Caco-2 (cell line): Measurements from ENCODE around the gene NOXA1. TPM values are rescaled to one million over a fixed set of nuclear protein-coding genes. Genes with fewer than 3 reads are reported as not detected.

ENCODE experiments used
- BruUV-seq: library from RNA; stranded (reverse); fragments of 400-500 nt; replicated peaks from 2 replicates; lab custom pipeline; 2021; lab: Mats Ljungman, UMichigan
- CTCF ChIA-PET: fragments of 300-600 bp; sonication (Branson Sonifier 250); formaldehyde crosslinking; loops from one replicate; lab custom pipeline; 2022; ENCODE audit warnings: antibody characterized with exemption; lab: Charles Lee
- POLR2A ChIA-PET: fragments of 300-600 bp; sonication (Branson Sonifier 250); formaldehyde crosslinking; loops from one replicate; lab custom pipeline; 2022; ENCODE audit warnings: antibody characterized with exemption; lab: Charles Lee
- DNase-seq, 2 experiments: peaks; one replicate each; pipeline versions ENCODE4 v3.0.0 to v3.0.0-alpha.2; 2020 to 2022
- H3K27me3 ChIP-seq: replicated peaks from 2 replicates; pipeline ENCODE4 v1.6.0; 2011; ENCODE audit warnings: low read length; ENCODE audit not compliant: control insufficient read depth, insufficient read depth
- H3K36me3 ChIP-seq: 2 replicates; pipeline ENCODE4 v1.5.1; 2011; ENCODE audit warnings: low read length; ENCODE audit not compliant: control insufficient read depth, insufficient read depth
- H3K4me1 ChIP-seq: fragments of 250-450 bp; sonication (Bioruptor Pico); 2 replicates; pipeline ENCODE4 v1.5.1; 2020; ENCODE audit warnings: mild to moderate bottlenecking
- H3K4me3 ChIP-seq: 2 replicates; pipeline ENCODE4 v1.5.1; 2011; ENCODE audit warnings: low read depth, mild to moderate bottlenecking, control low read depth, low read length
- H3K9me3 ChIP-seq: fragments of 250-450 bp; sonication (Bioruptor Pico); 2 replicates; pipeline ENCODE4 v1.5.1; 2020; ENCODE audit warnings: mild to moderate bottlenecking, moderate library complexity
- H3K27ac Mint-ChIP-seq: one replicate; pipeline ENCODE4 v1.8.0; 2022; ENCODE audit warnings: mixed read lengths; ENCODE audit not compliant: unreplicated experiment
- H3K27me3 Mint-ChIP-seq: one replicate; pipeline ENCODE4 v1.8.0; 2022; ENCODE audit warnings: mixed read lengths; ENCODE audit not compliant: insufficient read depth, unreplicated experiment
- H3K36me3 Mint-ChIP-seq: one replicate; pipeline ENCODE4 v1.8.0; 2022; ENCODE audit warnings: mild to moderate bottlenecking, mixed read lengths; ENCODE audit not compliant: insufficient read depth, unreplicated experiment
- H3K4me1 Mint-ChIP-seq: one replicate; pipeline ENCODE4 v1.8.0; 2022; ENCODE audit warnings: low read depth, mixed read lengths; ENCODE audit not compliant: unreplicated experiment
- H3K4me3 Mint-ChIP-seq: one replicate; pipeline ENCODE4 v1.8.0; 2022; ENCODE audit warnings: mild to moderate bottlenecking, moderate library complexity, mixed read lengths; ENCODE audit not compliant: unreplicated experiment
- H3K9me3 Mint-ChIP-seq: one replicate; pipeline ENCODE4 v1.8.0; 2022; ENCODE audit warnings: mixed read lengths; ENCODE audit not compliant: unreplicated experiment
- intact Hi-C: fragments of 100-400 bp; cut with micrococcal nuclease; formaldehyde crosslinking; loops from one replicate; pipeline ENCODE4 v1.10.0; 2022; ENCODE audit not compliant: unreplicated experiment
- total RNA-seq: library from RNA; stranded (reverse); gene quantifications from 2 replicates; pipeline ENCODE4 v1.2.3, GENCODE V29; 2022
- TF ChIP-seq, protein P1 (sequence below), 2 experiments: fragments of 200-600 bp in 1 of 2; IDR thresholded peaks; 1 replicate in 1 of 2; 2 replicates in 1 of 2; pipeline versions ENCODE4 v1.5.1 to v1.8.0; 2011 to 2022; ENCODE audit warnings: antibody characterized with exemption in 1 of 2, control low read depth in 1 of 2, inconsistent platforms in 1 of 2, low read depth in 1 of 2, low read length in 1 of 2, mild to moderate bottlenecking in 1 of 2, moderate library complexity in 1 of 2; ENCODE audit not compliant: insufficient read depth in 1 of 2, severe bottlenecking in 1 of 2, unreplicated experiment in 1 of 2

NOXA1 gene
- total RNA-seq, 1 experiment from 2014 or later, result 8.6 TPM

DNA sequence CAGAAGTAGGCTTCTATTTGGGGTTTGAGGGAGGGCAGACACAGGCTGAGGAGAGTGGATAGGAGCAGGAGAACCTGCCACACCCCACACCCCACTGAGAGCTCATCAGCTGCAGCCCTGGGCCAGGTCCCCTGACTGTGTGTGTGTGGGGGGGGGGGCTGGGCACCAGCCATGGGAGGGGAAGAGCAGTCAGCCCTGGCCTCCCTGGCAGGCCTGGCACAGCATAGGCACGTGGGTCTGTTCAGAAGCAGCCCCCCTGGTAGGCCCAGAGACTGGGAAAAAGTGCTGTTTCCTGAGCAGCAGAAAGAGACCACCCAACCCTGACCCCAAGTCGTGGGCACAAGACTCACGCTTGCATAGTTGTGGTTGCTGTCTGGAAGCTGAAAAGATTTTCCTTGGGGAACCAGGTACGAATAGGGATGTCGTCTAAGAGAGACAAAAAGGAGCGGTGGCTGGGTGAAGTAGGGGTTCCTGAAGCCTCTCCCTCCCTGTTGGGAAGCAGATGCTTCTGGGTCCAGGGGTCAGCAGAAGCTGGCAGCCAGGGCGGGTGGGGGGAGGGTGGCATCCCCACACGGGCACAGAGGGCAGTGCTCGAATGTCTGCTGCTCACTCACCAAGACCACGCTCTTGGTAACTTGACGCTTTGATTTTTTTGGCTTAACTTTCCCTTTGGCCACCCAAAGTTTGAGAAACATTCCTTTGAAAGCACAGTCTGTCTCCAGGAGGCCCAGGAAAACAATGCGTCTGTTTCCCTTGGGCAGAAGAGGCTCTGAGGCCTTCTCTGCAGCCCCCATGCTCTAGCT, 33.1 kb downstream of the NOXA1 start:
- H3K4me3 ChIP-seq, result no peak overlapping the region
- no peaks in the 10 kb centered on the region; the same call in 1 of the 2 replicates for H3K9me3 ChIP-seq
- peaks cover 35% of the 10 kb centered on the region for H3K36me3 Mint-ChIP-seq
- H3K27me3 Mint-ChIP-seq, result no peaks in the 10 kb centered on the region
- BruUV-seq, result no TSS peak
- H3K36me3 ChIP-seq, result peaks cover 8% of the 10 kb centered on the region
- H3K27me3 ChIP-seq, result no peaks in the 10 kb centered on the region
- H3K4me1 ChIP-seq, result peaks cover 12% of the 10 kb centered on the region
- DNase-seq, result no peak
- no peaks in the 10 kb centered on the region for H3K4me1 Mint-ChIP-seq
- ChIA-PET CTCF (no interaction called here), POLR2A (interaction anchor here (0.5 kb wide), 1 partner anchor 15 kb away, joined by 4 read pairs; the partner anchor contains the start of gene ENTPD8)
- intact Hi-C loops, result no loop called here
- peak overlapping the region; percentile 2 for H3K4me3 Mint-ChIP-seq
- H3K27ac Mint-ChIP-seq, result no peak overlapping the region
- TF ChIP-seq, protein P1, sequence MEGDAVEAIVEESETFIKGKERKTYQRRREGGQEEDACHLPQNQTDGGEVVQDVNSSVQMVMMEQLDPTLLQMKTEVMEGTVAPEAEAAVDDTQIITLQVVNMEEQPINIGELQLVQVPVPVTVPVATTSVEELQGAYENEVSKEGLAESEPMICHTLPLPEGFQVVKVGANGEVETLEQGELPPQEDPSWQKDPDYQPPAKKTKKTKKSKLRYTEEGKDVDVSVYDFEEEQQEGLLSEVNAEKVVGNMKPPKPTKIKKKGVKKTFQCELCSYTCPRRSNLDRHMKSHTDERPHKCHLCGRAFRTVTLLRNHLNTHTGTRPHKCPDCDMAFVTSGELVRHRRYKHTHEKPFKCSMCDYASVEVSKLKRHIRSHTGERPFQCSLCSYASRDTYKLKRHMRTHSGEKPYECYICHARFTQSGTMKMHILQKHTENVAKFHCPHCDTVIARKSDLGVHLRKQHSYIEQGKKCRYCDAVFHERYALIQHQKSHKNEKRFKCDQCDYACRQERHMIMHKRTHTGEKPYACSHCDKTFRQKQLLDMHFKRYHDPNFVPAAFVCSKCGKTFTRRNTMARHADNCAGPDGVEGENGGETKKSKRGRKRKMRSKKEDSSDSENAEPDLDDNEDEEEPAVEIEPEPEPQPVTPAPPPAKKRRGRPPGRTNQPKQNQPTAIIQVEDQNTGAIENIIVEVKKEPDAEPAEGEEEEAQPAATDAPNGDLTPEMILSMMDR (IDR thresholded peaks at IDR 0.05; ENCODE audit: insufficient read depth in 1 of 2, low read depth in 1 of 2, low read length in 1 of 2, severe bottlenecking in 1 of 2, unreplicated experiment in 1 of 2), result no peak
- H3K9me3 Mint-ChIP-seq, result no peaks in the 10 kb centered on the region

DNA sequence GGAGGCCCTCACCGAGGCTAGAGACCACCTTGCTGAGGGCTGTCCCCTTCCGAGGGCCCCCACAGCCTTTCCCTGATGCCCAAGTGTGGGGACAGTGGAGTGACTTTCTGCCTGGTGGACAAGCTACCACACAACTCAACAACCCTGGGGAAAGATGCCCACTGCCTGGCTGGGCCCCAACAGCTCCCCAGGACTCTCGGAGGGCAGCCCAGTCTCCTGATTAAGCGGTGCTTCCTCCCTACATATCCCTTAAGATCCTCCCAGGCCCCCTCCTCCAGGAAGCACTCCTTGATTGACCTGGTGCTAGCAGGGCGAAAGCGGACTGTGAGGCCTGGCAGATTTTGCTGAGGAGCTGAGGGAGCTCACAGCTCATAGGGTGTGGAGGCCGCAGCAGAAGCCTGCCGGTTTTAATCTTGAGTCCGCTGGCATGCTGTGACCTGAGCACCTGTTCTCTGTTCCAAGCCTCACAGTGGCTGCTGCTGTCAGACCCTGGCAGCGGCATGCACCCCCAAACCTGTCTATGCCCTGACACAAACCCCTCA, 33.7 kb downstream of the NOXA1 start:
- Histone ChIP-seq H3K36me3 (peaks cover 8% of the 10 kb centered on the region), H3K4me1 (peaks cover 12% of the 10 kb centered on the region), H3K9me3 (no peaks in the 10 kb centered on the region; the same call in 1 of the 2 replicates), H3K4me3 (no peak overlapping the region), H3K27me3 (no peaks in the 10 kb centered on the region)
- intact Hi-C loops, result no loop called here
- no peak overlapping the region for H3K4me3 Mint-ChIP-seq
- H3K36me3 Mint-ChIP-seq, result peaks cover 35% of the 10 kb centered on the region
- H3K27me3 Mint-ChIP-seq, result no peaks in the 10 kb centered on the region
- TF ChIP-seq, protein P1 (IDR thresholded peaks at IDR 0.05; ENCODE audit: insufficient read depth in 1 of 2, low read depth in 1 of 2, low read length in 1 of 2, severe bottlenecking in 1 of 2, unreplicated experiment in 1 of 2), result no peak
- BruUV-seq, result TSS peak; percentile 29
- no peaks in the 10 kb centered on the region for H3K4me1 Mint-ChIP-seq
- CTCF ChIA-PET, result no interaction called here
- no peak overlapping the region for H3K27ac Mint-ChIP-seq
- DNase-seq, result no peak
- H3K9me3 Mint-ChIP-seq, result no peaks in the 10 kb centered on the region
- POLR2A ChIA-PET, result interaction anchor here (0.5 kb wide), 1 partner anchor 16 kb away, joined by 4 read pairs; the partner anchor contains the start of gene ENTPD8

DNA sequence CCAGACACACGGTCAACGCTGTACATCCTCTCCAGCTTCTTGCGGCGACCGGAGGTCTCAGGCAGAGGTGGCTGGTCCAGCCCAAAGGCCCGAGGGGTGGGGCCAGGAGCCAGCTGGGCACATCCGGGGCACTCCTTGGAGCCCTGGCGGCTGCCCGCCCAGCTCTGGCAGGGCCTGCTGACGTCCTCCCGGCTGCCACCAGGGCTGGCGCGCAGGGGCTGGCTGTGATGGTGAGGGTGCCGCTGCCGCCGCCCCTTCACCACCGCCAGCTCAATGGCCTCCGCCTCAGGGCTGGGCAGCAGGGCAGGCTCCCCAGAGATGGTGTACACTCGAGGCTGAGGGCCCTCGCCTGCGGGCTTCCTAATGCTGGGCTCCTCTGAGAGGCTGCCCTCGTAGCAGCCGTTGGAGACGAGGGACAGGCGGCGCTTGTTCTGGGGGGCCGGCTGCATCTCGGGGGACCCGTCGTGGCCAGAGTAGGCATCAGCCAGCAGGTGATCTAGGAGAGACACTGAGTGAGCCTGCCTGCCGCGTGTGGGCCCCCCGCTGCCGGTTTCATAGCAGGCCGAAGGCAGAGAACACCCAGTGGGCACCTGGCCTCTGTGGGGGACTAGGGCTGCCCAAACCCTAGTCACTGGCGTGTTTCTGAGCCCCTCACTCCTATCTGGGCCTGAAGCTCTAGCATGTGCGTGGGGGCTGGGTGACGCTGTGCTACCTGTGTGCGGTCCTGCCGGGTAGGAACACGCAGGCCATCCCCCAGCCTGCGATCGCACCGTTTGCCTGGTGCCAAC, 34.4 kb downstream of the NOXA1 start:
- Histone ChIP-seq H3K36me3 (peaks cover 8% of the 10 kb centered on the region), H3K4me3 (peak overlapping the region; percentile 89), H3K9me3 (no peaks in the 10 kb centered on the region; the same call in 1 of the 2 replicates), H3K4me1 (peaks cover 12% of the 10 kb centered on the region), H3K27me3 (no peaks in the 10 kb centered on the region)
- TF ChIP-seq, protein P1 (IDR thresholded peaks at IDR 0.05; ENCODE audit: insufficient read depth in 1 of 2, low read depth in 1 of 2, low read length in 1 of 2, severe bottlenecking in 1 of 2, unreplicated experiment in 1 of 2), result no peak
- DNase-seq, result no peak
- no peaks in the 10 kb centered on the region for H3K4me1 Mint-ChIP-seq
- peaks cover 35% of the 10 kb centered on the region for H3K36me3 Mint-ChIP-seq
- no peaks in the 10 kb centered on the region for H3K27me3 Mint-ChIP-seq
- peak overlapping the region; percentile 33 for H3K4me3 Mint-ChIP-seq
- CTCF ChIA-PET, result no interaction called here
- intact Hi-C loops, result no loop called here
- BruUV-seq, result no TSS peak
- H3K27ac Mint-ChIP-seq, result no peak overlapping the region
- POLR2A ChIA-PET, result no interaction called here
- H3K9me3 Mint-ChIP-seq, result no peaks in the 10 kb centered on the region
